Peyer's patch (tissue), 4 donors: ENCODE results near the gene MAGI2.

Experiments used
- CTCF ChIP-seq, 6 experiments: fragments of 450-650 bp in 4 of 6; fragments of 200-600 bp in 2 of 6; sonication (generic) in 1 of 6; IDR thresholded peaks; one replicate each; pipeline ENCODE4 v1.5.1; 2017 to 2019; ENCODE audit warnings: antibody characterized with exemption in 6 of 6, mild to moderate bottlenecking in 3 of 6, moderate library complexity in 1 of 6
- POLR2A ChIP-seq, 2 donors: fragments of 450-650 bp; IDR thresholded peaks; one replicate each; pipeline ENCODE4 v1.5.1; 2017; ENCODE audit warnings: antibody characterized with exemption in 2 of 2, mild to moderate bottlenecking in 2 of 2, moderate library complexity in 2 of 2

GRCh38 chr7:79436378-79436777, 17.1 kb downstream of the MAGI2 start:
- TF ChIP-seq POLR2A (IDR thresholded peaks at IDR 0.05) = no peak
- no peak for TF ChIP-seq CTCF (IDR thresholded peaks at IDR 0.05)
